NT2/D1 (cell line): ENCODE data around the gene PRPF38A.

ENCODE experiments used
- DNase-seq: peaks from one replicate; pipeline ENCODE4 v3.0.0-alpha.2; 2011; ENCODE audit warnings: low read depth, low spot score
- H3K27me3 ChIP-seq: 2 replicates; pipeline ENCODE4 v1.6.0; 2011; ENCODE audit warnings: mild to moderate bottlenecking; ENCODE audit not compliant: insufficient read length, insufficient read depth
- H3K36me3 ChIP-seq: 2 replicates; pipeline ENCODE4 v1.6.1; 2011; ENCODE audit warnings: mild to moderate bottlenecking, low read length, mixed read lengths; ENCODE audit not compliant: insufficient read depth, insufficient read length
- H3K4me1 ChIP-seq: 2 replicates; pipeline ENCODE4 v1.5.1; 2011; ENCODE audit not compliant: insufficient read depth, insufficient read length
- H3K4me3 ChIP-seq: 2 replicates; pipeline ENCODE4 v1.5.1; 2011; ENCODE audit warnings: low read depth; ENCODE audit not compliant: insufficient read length
- H3K9ac ChIP-seq: 2 replicates; pipeline ENCODE4 v1.6.0; 2011; ENCODE audit warnings: low read depth; ENCODE audit not compliant: insufficient read length
- H3K9me3 ChIP-seq: 2 replicates; pipeline ENCODE4 v1.5.1; 2011; ENCODE audit warnings: mild to moderate bottlenecking, low read length; ENCODE audit not compliant: insufficient read depth
- SUZ12 ChIP-seq: IDR thresholded peaks from 2 replicates; pipeline ENCODE4 v1.6.1; 2011; ENCODE audit not compliant: insufficient read length, insufficient read depth; ENCODE audit errors: extremely low read depth
- YY1 ChIP-seq: IDR thresholded peaks from 2 replicates; pipeline ENCODE4 v1.6.1; 2011; ENCODE audit not compliant: insufficient read length, insufficient read depth
- ZNF274 ChIP-seq: IDR thresholded peaks from 2 replicates; pipeline ENCODE4 v1.6.1; 2011; ENCODE audit warnings: mild to moderate bottlenecking, low read depth, low read length

PRPF38A gene

GRCh38 chr1:52461821-52462220 is 57.4 kb downstream of the PRPF38A start:
- H3K36me3 ChIP-seq = peaks cover 6% of the 10 kb centered on the region
- TF ChIP-seq YY1 (no peak), ZNF274 (no peak), SUZ12 (no peak)
- H3K9ac ChIP-seq = no peak overlapping the region
- DNase-seq = no peak
- peaks cover 4% of the 10 kb centered on the region for H3K4me1 ChIP-seq
- no peak overlapping the region for H3K4me3 ChIP-seq
- H3K27me3 ChIP-seq = no peaks in the 10 kb centered on the region
- no peaks in the 10 kb centered on the region for H3K9me3 ChIP-seq

GRCh38 chr1:52463891-52464290 is 59.5 kb downstream of the PRPF38A start:
- Histone ChIP-seq H3K4me1 (peaks cover 4% of the 10 kb centered on the region), H3K27me3 (no peaks in the 10 kb centered on the region), H3K36me3 (peaks cover 6% of the 10 kb centered on the region), H3K9ac (no peak overlapping the region), H3K4me3 (no peak overlapping the region), H3K9me3 (no peaks in the 10 kb centered on the region)
- DNase-seq = no peak
- TF ChIP-seq YY1 (no peak), SUZ12 (no peak), ZNF274 (no peak)

- DNase-seq = no peak
- Histone ChIP-seq H3K36me3 (peaks cover 20% of the 10 kb centered on the region), H3K4me3 (no peak overlapping the region), H3K27me3 (no peaks in the 10 kb centered on the region), H3K9ac (no peak overlapping the region), H3K4me1 (no peaks in the 10 kb centered on the region), H3K9me3 (no peaks in the 10 kb centered on the region)
- TF ChIP-seq ZNF274 (no peak), YY1 (no peak), SUZ12 (no peak)
Measured at GRCh38 chr1:52469108-52469507, 64.7 kb downstream of the PRPF38A start.
